Activated CD8-positive, alpha-beta memory T cell treated with anti-CD3 and anti-CD28 coated beads, Interleukin-2, amount 50 U/mL, for 1 hour (primary cell): ENCODE measurements around the gene C4orf46.

ENCODE experiments used
- DNase-seq: peaks from one replicate; pipeline ENCODE4 v3.0.0-alpha.2; 2020; ENCODE audit errors: extremely low read depth

C4orf46 gene

DNA sequence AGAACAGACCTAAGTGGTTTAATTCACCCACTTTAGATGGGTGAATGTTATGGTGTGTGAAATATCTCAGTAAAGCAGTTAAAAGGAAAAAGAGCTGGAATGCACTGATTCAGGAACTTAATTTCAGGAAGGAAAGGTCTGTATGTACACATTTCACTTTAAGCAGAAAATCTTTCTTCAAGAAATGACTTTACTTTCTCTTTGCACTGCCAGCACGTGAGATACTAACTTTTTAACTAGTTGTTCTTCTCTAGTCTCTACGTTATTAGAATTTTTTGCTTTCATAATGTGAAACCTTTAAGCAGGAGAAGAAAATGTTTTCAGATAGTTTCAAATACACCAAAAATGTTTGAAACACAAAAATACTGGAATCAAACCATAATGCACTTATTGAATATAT lies 18.8 kb downstream of the C4orf46 start:
- no peak for DNase-seq

DNA sequence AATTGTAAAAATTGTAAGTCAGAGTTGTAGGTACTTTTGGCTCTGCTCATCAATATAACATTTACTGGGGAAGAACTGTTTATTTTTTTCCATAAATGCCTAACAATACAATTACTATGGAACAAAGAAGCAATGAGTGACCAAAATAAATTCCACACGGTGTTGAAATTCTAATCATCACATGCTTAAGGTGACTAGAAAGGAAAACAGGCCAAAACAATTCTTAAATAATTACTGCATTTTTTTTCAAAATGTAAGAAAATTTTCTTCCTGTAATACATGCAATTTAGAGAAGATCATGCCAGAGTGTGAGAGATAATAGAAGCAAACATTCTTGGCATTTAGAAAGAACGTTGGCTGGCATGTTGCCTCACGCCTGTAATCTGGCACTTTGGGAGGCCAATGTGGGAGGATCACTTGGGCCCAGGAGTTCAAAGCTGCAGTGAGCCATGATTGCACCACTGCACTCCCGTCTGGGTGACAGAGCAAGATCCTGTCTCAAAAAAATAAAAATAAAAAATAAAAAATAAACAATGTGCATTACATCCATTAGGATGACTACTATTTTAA lies 22.5 kb downstream of the C4orf46 start:
- DNase-seq: no peak

DNA sequence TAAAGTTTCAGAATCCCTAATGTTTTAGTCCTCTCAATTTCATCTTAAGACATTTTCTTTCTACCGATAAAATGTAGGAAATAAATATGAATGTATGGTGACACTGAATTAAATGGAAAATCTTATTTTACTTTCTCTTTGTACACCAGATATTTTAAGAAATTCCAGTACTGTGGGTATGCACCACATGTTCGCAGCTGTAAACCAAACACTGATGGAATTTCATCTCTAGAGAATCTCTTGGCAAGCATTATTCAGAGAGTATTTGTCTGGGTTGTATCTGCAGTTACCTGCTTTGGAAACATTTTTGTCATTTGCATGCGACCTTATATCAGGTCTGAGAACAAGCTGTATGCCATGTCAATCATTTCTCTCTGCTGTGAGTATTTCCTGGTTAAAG lies 26.9 kb downstream of the C4orf46 start:
- DNase-seq: no peak

GRCh38 chr4:158644356-158644755 lies 27.3 kb downstream of the C4orf46 start:
- no peak for DNase-seq

DNA sequence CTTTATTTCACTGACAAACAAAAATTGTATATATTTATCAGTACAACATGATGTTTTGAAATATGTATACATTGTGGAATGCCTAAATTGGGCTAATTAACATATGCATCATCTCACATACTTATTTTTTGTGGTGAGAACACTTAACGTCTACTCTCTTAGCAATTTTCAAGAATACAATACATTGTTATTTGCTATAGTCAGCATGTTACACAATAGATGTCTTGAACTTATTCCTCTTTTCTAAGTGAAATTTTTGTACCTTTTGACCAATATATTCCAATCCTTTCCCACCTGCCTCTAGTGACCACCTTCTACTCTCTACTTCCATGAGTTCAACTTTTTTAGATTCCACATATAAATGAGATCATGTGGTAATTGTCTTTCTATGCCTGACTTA lies 35.1 kb downstream of the C4orf46 start:
- DNase-seq: no peak

DNA sequence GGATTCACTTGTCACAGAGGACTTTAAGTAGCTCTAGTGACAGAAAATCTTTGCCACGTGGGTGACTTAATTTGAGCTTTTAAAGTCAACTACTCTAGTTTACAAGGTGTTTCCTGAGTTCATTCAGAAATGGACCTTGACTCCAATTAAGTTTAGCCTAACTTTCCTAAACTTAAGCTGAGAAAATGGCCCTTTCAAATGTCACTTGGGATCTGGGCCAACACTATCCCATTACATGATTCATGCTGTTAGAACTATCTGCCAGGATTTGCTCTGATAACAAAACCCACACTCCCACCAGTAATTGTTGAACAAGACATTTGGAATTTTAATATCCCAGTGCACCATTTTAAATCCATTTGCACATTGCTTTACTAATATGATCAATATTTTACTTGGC lies 40.8 kb downstream of the C4orf46 start:
- no peak for DNase-seq

GRCh38 chr4:158625544-158625943 lies 46.1 kb downstream of the C4orf46 start:
- no peak for DNase-seq

DNA sequence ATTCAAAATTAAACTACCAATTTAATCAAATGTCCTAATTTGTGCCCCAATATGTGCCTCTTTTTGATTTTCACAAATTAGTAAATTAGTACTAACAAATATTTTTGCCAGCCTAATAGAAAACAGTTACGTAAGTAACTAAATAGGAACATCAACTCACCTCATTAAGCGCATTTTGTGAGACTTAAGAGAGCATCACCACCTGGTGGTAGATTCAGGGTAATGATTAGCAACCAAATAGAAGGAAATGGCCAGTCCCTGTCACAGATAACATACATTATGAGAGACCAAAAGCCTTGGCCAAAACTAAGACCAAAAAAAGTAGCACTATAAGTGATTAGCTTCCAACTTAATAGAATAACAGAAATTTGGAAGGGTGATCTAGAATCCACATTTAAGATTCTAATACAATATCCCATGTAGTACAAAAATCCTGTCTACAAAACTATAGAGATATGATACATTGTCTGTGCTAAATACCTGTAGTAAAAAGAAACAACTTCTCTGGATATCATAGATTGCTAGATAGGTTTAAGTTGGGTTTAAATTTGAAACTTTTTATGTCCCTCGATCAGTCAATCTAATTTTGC lies 46.7 kb downstream of the C4orf46 start:
- DNase-seq: no peak

GRCh38 chr4:158622251-158622650 lies 49.4 kb downstream of the C4orf46 start:
- DNase-seq: no peak

- no peak for DNase-seq
Measured at GRCh38 chr4:158621729-158622128, 50.0 kb downstream of the C4orf46 start.

DNA sequence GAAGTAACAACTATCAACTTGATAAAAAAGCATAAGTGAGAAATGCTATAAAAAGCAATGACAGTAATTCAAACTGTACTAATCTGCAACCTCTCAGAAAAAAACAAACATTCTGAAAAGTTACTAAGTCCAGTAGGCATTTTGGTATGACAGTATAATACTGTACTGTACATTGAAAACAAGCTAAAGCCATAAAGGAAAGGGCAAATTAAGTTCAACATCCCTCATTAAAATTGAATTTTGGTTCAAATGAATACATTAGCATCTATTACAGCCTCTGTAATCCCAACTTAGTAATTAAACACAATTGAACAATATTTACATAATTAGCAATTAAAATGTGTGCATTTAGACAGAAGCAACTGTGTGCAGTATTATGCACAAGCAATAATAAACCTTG lies 53.7 kb downstream of the C4orf46 start:
- no peak for DNase-seq
